ENCODE data around the gene ZNF320. TPM values are rescaled to one million over a fixed set of nuclear protein-coding genes. Genes with fewer than 3 reads are reported as not detected.
"Not testable (repeated sequence)": the region's sequence is repeated elsewhere in the genome, so short reads cannot be mapped to it uniquely, and the experiment has no call there.

ZNF320 gene
- total and polyA plus RNA-seq, 5 donors from 2014 or later, result 1.3 to 5.6 (median 1.9) TPM

- H3K9me3 Mint-ChIP-seq, result peaks cover 0 to 44% (median 11%) of the 10 kb centered on the region in 7 donors
- no peak overlapping the region for H3K4me3 ChIP-seq (ENCODE audit: low read depth, low read length)
Observed at GRCh38 chr19:52935434-52935833, 38.0 kb upstream of the ZNF320 start.

GRCh38 chr19:52924641-52925040 lies 27.2 kb upstream of the ZNF320 start:
- not testable (repeated sequence) for H3K27me3 ChIP-seq (ENCODE audit: control insufficient read depth, insufficient read depth, low read length); H3K9me3 ChIP-seq (ENCODE audit: control insufficient read depth in 2 of 2, low read length in 2 of 2); ATAC-seq (ENCODE audit: low read depth in 2 of 2); DNase-seq; H3K4me3 ChIP-seq (ENCODE audit: low read depth, low read length); H3K27me3 Mint-ChIP-seq; H3K27ac ChIP-seq (ENCODE audit: insufficient read depth, low read length, poor library complexity, severe bottlenecking)
- peaks cover 0 to 16% (median 4%) of the 10 kb centered on the region in 7 donors for H3K9me3 Mint-ChIP-seq
- H3K27ac Mint-ChIP-seq, result peak overlapping the region in 1 of 3 donors; percentile 38
- peaks cover 0 to 36% (median 8%) of the 10 kb centered on the region in 4 donors for H3K4me1 Mint-ChIP-seq
- H3K36me3 Mint-ChIP-seq, result peaks cover 21% of the 10 kb centered on the region
- peak overlapping the region in 2 of 4 donors; percentile 15 to 38 for H3K4me3 Mint-ChIP-seq
- peaks cover 17% of the 10 kb centered on the region for H3K4me1 ChIP-seq (ENCODE audit: control insufficient read depth, insufficient read depth, low read length, poor library complexity, severe bottlenecking)
- peaks cover 15% of the 10 kb centered on the region for H3K36me3 ChIP-seq (ENCODE audit: control insufficient read depth, insufficient read depth, low read length)

More at GRCh38 chr19:52935434-52935833, 38.0 kb upstream of the ZNF320 start:
- peaks cover 5% of the 10 kb centered on the region for H3K27me3 Mint-ChIP-seq
- peaks cover 4% of the 10 kb centered on the region for H3K4me1 ChIP-seq (ENCODE audit: control insufficient read depth, insufficient read depth, low read length, poor library complexity, severe bottlenecking)
- peaks cover 13 to 73% of the 10 kb centered on the region in 2 experiments for H3K9me3 ChIP-seq (ENCODE audit: control insufficient read depth in 2 of 2, low read length in 2 of 2)
- H3K27ac ChIP-seq (ENCODE audit: insufficient read depth, low read length, poor library complexity, severe bottlenecking), result no peak overlapping the region
- peaks cover 0 to 37% (median 1%) of the 10 kb centered on the region in 4 donors for H3K4me1 Mint-ChIP-seq
- peaks cover 36% of the 10 kb centered on the region for H3K36me3 Mint-ChIP-seq
- DNase-seq, result no peak
- peak overlapping the region in 1 of 4 donors; percentile 12 for H3K4me3 Mint-ChIP-seq
- H3K27ac Mint-ChIP-seq, result no peak overlapping the region
- peaks cover 12% of the 10 kb centered on the region for H3K36me3 ChIP-seq (ENCODE audit: control insufficient read depth, insufficient read depth, low read length)
- no peak for ATAC-seq (ENCODE audit: low read depth in 2 of 2)
- H3K27me3 ChIP-seq (ENCODE audit: control insufficient read depth, insufficient read depth, low read length), result no peaks in the 10 kb centered on the region

- no peak for ATAC-seq (ENCODE audit: low read depth in 2 of 2)
Observed at GRCh38 chr19:52923778-52924593, 26.6 kb upstream of the ZNF320 start.

GRCh38 chr19:52922841-52923777 lies 25.7 kb upstream of the ZNF320 start, which contains the start of gene ZNF888:
ZNF888 (minus strand) TSS chr19:52923428; CDS start chr19:52917873, 5,555 bp downstream.
- Histone ChIP-seq H3K9me3 (ENCODE audit: control insufficient read depth in 2 of 2, low read length in 2 of 2) (no peaks in the 10 kb centered on the region), H3K4me1 (ENCODE audit: control insufficient read depth, insufficient read depth, low read length, poor library complexity, severe bottlenecking) (peaks cover 17% of the 10 kb centered on the region), H3K27me3 (ENCODE audit: control insufficient read depth, insufficient read depth, low read length) (no peaks in the 10 kb centered on the region), H3K36me3 (ENCODE audit: control insufficient read depth, insufficient read depth, low read length) (peaks cover 4% of the 10 kb centered on the region), H3K27ac (ENCODE audit: insufficient read depth, low read length, poor library complexity, severe bottlenecking) (peak within 1 kb of the TSS; percentile 70), H3K4me3 (ENCODE audit: low read depth, low read length) (peak within 1 kb of the TSS; percentile 93)
- Mint-ChIP-seq H3K4me1 (peaks cover 0 to 36% (median 8%) of the 10 kb centered on the region in 4 donors), H3K36me3 (peaks cover 8% of the 10 kb centered on the region), H3K4me3 (peak within 1 kb of the TSS; percentile 88 to 94 (median 92)), H3K27ac (peak within 1 kb of the TSS; percentile 80 to 94 (median 94)), H3K27me3 (peaks cover 4% of the 10 kb centered on the region), H3K9me3 (peaks cover 0 to 5% (median 2%) of the 10 kb centered on the region in 7 donors)
- ATAC-seq (ENCODE audit: low read depth in 2 of 2) (peak; percentile 99 to 100), DNase-seq (peak; percentile 79 to 84 (median 79))

More at GRCh38 chr19:52923778-52924593, 26.6 kb upstream of the ZNF320 start:
- Mint-ChIP-seq H3K4me3 (peak overlapping the region; percentile 88 to 94 (median 92)), H3K27me3 (peaks cover 4% of the 10 kb centered on the region), H3K9me3 (peaks cover 0 to 9% (median 2%) of the 10 kb centered on the region in 7 donors), H3K27ac (peak overlapping the region; percentile 80 to 94 (median 94)), H3K36me3 (peaks cover 15% of the 10 kb centered on the region), H3K4me1 (peaks cover 0 to 36% (median 8%) of the 10 kb centered on the region in 4 donors)
- peak overlapping the region; percentile 57 for H3K4me3 ChIP-seq (ENCODE audit: low read depth, low read length)
- H3K4me1 ChIP-seq (ENCODE audit: control insufficient read depth, insufficient read depth, low read length, poor library complexity, severe bottlenecking), result peaks cover 17% of the 10 kb centered on the region
- peaks cover 0 to 3% of the 10 kb centered on the region in 2 experiments for H3K9me3 ChIP-seq (ENCODE audit: control insufficient read depth in 2 of 2, low read length in 2 of 2)
- DNase-seq, result no peak
- H3K27ac ChIP-seq (ENCODE audit: insufficient read depth, low read length, poor library complexity, severe bottlenecking), result peak overlapping the region; percentile 70
- peaks cover 9% of the 10 kb centered on the region for H3K36me3 ChIP-seq (ENCODE audit: control insufficient read depth, insufficient read depth, low read length)
- no peaks in the 10 kb centered on the region for H3K27me3 ChIP-seq (ENCODE audit: control insufficient read depth, insufficient read depth, low read length)

GRCh38 chr19:52917531-52917930 lies 20.1 kb upstream of the ZNF320 start:
- H3K36me3 ChIP-seq (ENCODE audit: control insufficient read depth, insufficient read depth, low read length), result peaks cover 45% of the 10 kb centered on the region
- peaks cover 0 to 8% of the 10 kb centered on the region in 2 experiments for H3K9me3 ChIP-seq (ENCODE audit: control insufficient read depth in 2 of 2, low read length in 2 of 2)
- peaks cover 5% of the 10 kb centered on the region for H3K4me1 ChIP-seq (ENCODE audit: control insufficient read depth, insufficient read depth, low read length, poor library complexity, severe bottlenecking)
- Mint-ChIP-seq H3K27ac (peak overlapping the region in 1 of 3 donors; percentile 13), H3K4me1 (peaks cover 0 to 24% (median 6%) of the 10 kb centered on the region in 4 donors), H3K9me3 (peaks cover 0 to 12% (median 3%) of the 10 kb centered on the region in 7 donors), H3K4me3 (peak overlapping the region in 1 of 4 donors; percentile 69), H3K36me3 (peaks cover 44% of the 10 kb centered on the region), H3K27me3 (peaks cover 3% of the 10 kb centered on the region)
- DNase-seq (no peak), ATAC-seq (ENCODE audit: low read depth in 2 of 2) (no peak)
- H3K27me3 ChIP-seq (ENCODE audit: control insufficient read depth, insufficient read depth, low read length), result no peaks in the 10 kb centered on the region
- no peak overlapping the region for H3K4me3 ChIP-seq (ENCODE audit: low read depth, low read length)
- H3K27ac ChIP-seq (ENCODE audit: insufficient read depth, low read length, poor library complexity, severe bottlenecking), result no peak overlapping the region

GRCh38 chr19:52910648-52911047 lies 13.2 kb upstream of the ZNF320 start:
- no peak overlapping the region for H3K4me3 Mint-ChIP-seq
- ATAC-seq (ENCODE audit: low read depth in 2 of 2) (no peak), DNase-seq (no peak)
- no peaks in the 10 kb centered on the region for H3K27me3 Mint-ChIP-seq
- no peak overlapping the region for H3K27ac ChIP-seq (ENCODE audit: insufficient read depth, low read length, poor library complexity, severe bottlenecking)
- peaks cover 27 to 55% of the 10 kb centered on the region in 2 experiments for H3K9me3 ChIP-seq (ENCODE audit: control insufficient read depth in 2 of 2, low read length in 2 of 2)
- no peaks in the 10 kb centered on the region for H3K4me1 Mint-ChIP-seq
- H3K36me3 Mint-ChIP-seq, result peaks cover 67% of the 10 kb centered on the region
- H3K4me3 ChIP-seq (ENCODE audit: low read depth, low read length), result no peak overlapping the region
- H3K4me1 ChIP-seq (ENCODE audit: control insufficient read depth, insufficient read depth, low read length, poor library complexity, severe bottlenecking), result no peaks in the 10 kb centered on the region
- H3K27me3 ChIP-seq (ENCODE audit: control insufficient read depth, insufficient read depth, low read length), result no peaks in the 10 kb centered on the region
- H3K27ac Mint-ChIP-seq, result no peak overlapping the region
- peaks cover 40% of the 10 kb centered on the region for H3K36me3 ChIP-seq (ENCODE audit: control insufficient read depth, insufficient read depth, low read length)
- peaks cover 4 to 40% (median 29%) of the 10 kb centered on the region in 7 donors for H3K9me3 Mint-ChIP-seq

Measured in CD4-positive, CD25-positive, alpha-beta regulatory T cell (primary cell).